Peyer's patch (tissue), 4 donors: ENCODE data around the gene CLINT1.

ENCODE experiments used
- POLR2A ChIP-seq, 2 donors: fragments of 450-650 bp; IDR thresholded peaks; one replicate each; pipeline ENCODE4 v1.5.1; 2017; ENCODE audit warnings: antibody characterized with exemption in 2 of 2, mild to moderate bottlenecking in 2 of 2, moderate library complexity in 2 of 2
- TF ChIP-seq, protein P1 (sequence below), 6 experiments: fragments of 450-650 bp in 4 of 6; fragments of 200-600 bp in 2 of 6; sonication (generic) in 1 of 6; IDR thresholded peaks; one replicate each; pipeline ENCODE4 v1.5.1; 2017 to 2019; ENCODE audit warnings: antibody characterized with exemption in 6 of 6, mild to moderate bottlenecking in 3 of 6, moderate library complexity in 1 of 6

DNA sequence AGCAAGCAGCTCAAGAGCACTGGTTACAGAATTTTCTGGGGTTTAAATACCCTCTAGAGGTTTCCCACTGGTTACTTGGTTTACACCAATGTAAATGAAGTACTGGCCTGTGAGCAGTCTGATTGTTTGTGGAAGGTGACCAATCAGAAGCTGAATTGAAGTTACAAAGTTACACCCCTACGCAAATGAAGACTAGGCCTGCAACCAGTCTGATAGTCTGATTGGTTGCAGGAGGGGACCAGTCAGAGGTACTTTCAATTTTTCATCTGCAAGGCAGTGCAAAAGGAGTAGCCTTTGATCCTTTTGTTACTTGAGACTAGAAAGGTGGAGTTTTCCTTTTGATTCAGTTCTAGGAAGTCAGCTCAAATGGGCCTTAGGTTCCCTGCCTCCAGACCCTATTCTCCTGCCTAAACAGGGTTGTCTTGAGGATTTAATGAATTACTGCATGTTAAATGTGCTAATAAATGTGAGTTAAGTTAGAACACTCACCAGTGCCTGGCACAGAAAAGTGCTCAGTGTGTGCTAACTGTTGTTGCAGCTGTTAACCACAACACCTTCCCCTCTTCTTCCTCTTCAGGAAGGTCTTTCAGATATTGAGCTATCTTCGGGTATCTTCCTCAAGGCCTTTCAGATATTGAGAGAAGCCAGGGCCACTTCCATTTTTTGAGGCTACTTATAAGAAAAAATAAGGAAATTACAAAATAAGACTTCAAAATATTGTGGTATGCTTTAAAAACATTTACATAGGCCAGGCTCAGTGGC is 32.1 kb upstream of the CLINT1 start:
- TF ChIP-seq, protein P1, sequence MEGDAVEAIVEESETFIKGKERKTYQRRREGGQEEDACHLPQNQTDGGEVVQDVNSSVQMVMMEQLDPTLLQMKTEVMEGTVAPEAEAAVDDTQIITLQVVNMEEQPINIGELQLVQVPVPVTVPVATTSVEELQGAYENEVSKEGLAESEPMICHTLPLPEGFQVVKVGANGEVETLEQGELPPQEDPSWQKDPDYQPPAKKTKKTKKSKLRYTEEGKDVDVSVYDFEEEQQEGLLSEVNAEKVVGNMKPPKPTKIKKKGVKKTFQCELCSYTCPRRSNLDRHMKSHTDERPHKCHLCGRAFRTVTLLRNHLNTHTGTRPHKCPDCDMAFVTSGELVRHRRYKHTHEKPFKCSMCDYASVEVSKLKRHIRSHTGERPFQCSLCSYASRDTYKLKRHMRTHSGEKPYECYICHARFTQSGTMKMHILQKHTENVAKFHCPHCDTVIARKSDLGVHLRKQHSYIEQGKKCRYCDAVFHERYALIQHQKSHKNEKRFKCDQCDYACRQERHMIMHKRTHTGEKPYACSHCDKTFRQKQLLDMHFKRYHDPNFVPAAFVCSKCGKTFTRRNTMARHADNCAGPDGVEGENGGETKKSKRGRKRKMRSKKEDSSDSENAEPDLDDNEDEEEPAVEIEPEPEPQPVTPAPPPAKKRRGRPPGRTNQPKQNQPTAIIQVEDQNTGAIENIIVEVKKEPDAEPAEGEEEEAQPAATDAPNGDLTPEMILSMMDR (IDR thresholded peaks at IDR 0.05), result no peak
- TF ChIP-seq POLR2A (IDR thresholded peaks at IDR 0.05), result no peak
